GM19455 (cell line): ENCODE measurements around the gene SERPINF2.
"Not testable (repeated sequence)": the region's sequence is repeated elsewhere in the genome, so short reads cannot be mapped to it uniquely, and the experiment has no call there.

ENCODE experiments used
- ATAC-seq: cut with Tn5 transposase; IDR thresholded peaks from one replicate; pipeline ENCODE4 v1.9.1; 2021; ENCODE audit not compliant: unreplicated experiment

The SERPINF2 gene

DNA sequence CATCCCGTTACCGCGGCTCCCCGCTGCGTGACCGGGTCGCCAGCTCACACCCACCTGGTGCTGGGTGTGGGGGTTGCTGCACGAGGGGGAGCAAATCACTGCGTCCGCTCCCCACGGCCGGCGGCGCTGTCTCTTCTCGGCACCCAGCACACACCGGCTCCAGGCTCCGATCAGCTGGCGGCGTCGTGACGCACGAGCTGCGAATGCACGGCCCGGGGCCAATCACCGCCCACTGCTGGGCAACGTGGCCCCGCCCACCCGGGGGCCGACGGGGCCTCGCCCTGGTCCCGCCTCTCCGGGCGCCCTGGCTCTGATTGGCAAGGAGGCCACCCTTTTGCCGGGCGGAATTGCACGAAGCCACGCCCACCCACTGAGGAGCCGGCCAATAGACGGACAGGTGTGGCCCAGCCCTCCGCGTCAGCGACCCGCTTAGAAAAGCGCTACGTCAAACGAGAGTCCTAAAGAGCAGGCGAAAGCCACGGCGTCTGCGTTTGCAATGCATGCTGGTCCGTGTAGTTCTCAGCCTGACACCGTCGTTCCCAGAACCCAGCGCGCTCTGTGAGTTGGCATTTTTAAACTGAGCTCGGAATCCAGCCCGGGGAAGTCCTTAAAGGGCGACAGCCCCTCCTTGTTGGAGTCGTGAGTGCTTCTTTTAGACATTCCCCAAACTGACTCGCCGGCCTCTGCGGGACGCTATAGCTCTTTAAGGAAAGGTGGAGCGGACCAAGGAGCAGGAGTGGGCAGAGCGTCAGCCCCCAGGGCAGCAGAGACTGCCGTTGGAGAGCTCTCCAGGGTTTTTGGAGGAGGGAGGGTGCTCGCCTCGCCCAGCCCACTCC is 26.4 kb upstream of the SERPINF2 start:
- peak; percentile 72 for ATAC-seq

DNA sequence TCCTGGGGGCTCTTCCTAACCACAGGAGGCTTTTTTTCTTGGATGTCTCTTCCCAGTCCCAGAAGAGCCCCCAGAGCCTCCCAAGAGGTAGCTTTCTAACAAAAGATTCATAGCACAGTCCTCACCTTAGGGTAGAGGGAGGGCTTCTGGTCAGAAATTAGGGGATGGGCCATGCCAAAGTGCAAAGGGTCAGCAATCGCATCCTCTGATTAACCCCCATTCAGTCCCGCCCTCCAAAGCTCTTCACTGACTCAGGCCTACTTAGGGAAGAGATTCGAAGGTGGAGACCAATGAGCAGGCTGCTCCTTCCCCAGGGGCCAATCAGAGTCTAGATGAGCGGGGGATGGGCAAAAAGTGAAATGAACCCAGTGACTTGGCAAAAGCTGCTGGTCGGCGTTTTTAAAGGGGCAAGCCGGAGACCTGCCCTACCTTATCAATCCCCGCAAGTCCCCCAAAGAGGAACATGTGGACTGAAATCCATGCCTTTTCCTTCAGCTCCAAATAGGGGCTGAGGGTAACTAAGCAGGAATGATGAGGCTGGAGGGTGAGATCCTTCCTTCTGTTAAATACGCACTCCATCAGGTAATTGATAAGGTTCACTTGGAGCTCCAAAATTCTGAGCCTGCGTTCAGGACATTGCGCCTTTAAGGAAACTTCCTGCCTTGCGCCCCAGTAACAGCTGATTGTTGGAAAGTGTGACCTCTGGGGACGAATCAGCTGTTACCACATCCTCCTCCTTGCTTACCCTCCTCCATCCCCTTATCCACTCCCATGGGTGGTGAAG is 25.6 kb upstream of the SERPINF2 start:
- peak; percentile 39 for ATAC-seq

DNA sequence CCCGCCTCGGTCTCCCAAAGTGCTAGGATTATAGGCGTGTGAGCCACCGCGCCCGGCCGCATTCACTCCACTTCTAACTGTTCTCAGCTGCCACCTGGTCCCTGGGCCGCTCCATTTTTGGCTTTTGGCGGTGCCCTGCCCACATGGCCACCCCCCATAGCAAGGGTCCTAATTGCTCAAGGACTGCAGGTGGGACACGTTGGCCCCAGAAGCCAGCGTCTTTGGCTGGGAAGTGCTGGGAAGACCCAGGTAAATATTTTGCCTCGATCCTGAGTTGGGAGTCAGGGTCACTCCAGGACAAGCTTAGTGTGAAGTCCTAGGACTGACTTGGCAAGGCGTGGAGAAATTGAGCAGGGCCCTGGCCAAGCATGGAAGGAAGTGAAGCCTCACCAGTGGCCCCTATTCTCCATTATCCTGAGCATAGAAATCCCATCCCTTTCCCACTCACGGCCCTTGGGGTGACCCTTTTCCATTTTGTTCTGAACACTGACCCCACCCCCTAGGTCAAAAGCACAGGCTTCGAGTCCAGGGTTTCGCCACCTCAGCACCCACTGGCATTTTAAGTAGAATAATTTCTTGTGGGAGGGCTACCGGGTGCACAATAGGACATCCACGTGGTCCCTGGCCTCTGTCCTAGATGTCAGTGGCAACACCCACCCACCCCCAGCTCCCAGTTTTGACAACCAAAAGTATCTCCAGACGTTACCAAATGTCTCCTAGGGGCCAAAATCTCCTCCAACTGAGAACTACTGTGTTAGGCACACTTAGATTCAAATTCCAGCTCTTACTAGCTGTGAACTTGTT is 24.1 kb upstream of the SERPINF2 start:
- no peak for ATAC-seq

DNA sequence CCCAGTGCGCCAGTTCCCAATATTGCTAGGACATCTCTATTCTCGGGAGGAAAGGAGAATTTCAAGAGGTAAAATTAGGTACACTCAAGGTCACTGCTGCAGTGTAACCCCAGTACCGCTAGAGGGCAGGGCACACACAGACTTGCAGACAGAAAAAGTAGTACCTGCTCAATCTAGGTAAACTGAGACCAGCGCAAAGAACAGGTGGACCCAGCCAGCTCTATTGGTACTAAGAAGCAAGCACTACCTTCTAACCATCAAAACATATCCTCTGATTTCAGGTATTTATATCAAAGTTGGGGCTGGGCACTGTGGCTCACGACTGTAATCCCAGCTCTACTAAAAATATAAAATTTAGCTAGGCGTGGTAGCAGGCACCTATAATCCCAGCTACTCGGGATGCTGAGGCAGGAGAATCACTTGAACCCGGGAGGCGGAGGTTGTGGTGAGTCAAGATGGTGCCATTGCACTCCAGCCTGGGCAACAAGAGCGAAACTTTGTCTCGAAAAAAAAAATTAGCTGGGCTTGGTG is 21.8 kb upstream of the SERPINF2 start:
- no peak for ATAC-seq

DNA sequence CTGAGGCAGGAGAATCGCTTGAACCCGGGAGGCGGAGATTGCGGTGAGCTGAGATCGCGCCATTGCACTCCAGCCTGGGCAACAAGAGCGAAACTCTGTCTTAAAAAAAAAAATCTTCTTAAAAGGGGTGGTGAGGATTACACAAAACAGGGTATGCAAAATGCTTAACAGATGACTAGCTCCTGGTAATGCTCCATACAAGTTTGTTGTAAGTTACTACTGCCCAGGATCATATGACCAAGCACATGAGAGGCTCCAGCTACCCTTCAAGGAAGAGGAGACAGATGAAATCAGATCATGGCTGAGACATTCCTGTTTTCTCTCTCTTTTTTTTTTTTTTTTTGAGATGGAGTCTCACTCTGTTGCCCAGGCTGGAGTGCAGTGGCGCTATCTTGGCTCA is 20.6 kb upstream of the SERPINF2 start:
- ATAC-seq, result not testable (repeated sequence)

DNA sequence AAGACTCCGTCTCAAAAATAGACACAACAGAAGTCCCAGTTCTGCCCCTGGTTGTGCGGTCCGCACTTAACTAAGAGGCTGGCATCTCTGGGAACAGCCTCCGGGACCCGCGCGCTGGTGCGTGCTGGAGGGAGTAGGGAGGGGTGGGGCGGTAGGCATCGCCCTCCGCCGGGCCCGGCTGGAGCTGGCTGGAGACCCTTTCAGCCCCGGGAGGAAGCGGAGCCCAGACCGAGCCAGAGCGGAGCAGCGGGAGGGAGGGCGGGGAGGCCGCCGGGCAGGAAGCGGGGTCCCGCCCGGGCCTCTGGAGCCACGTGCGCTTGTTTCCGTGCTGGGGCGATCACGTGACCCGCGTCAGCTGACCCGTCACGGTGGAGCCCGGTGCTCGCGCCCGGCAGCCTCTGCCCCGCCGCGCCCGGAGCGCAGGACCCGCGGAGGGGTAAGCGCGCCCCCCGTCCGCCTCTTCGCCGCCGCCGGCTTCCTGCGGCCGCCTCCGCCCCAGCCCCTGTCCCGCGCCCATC is 18.3 kb upstream of the SERPINF2 start, which contains the start of gene WDR81:
TSS of gene WDR81 (plus strand) at position 354 of the 518 bp plus-strand sequence. CDS start 256 bp downstream, outside the sequence.
- ATAC-seq, result peak; percentile 50

DNA sequence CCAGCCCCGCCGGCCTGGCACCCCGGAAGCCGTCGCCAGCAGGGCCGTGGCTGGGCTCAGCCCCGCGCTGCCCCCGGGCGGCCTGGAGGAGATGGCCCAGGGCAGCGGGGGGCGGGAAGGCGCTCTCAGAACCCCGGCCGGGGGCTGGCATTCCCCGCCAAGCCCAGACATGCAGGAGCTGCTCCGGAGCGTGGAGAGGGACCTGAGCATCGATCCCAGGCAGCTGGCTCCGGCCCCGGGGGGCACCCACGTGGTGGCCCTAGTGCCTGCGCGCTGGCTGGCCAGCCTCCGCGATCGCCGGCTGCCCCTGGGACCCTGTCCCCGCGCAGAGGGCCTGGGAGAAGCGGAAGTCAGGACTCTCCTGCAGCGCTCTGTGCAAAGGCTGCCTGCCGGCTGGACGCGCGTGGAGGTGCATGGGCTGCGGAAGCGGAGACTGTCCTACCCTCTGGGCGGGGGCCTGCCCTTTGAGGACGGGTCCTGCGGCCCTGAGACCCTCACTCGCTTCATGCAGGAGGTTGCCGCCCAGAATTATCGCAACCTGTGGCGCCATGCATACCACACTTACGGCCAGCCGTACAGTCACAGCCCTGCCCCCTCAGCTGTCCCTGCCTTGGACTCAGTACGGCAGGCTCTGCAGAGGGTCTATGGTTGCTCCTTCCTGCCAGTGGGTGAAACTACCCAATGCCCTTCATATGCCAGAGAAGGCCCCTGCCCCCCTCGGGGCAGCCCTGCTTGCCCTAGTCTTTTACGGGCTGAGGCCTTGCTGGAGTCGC is 17.6 kb upstream of the SERPINF2 start:
- ATAC-seq, result peak; percentile 17

DNA sequence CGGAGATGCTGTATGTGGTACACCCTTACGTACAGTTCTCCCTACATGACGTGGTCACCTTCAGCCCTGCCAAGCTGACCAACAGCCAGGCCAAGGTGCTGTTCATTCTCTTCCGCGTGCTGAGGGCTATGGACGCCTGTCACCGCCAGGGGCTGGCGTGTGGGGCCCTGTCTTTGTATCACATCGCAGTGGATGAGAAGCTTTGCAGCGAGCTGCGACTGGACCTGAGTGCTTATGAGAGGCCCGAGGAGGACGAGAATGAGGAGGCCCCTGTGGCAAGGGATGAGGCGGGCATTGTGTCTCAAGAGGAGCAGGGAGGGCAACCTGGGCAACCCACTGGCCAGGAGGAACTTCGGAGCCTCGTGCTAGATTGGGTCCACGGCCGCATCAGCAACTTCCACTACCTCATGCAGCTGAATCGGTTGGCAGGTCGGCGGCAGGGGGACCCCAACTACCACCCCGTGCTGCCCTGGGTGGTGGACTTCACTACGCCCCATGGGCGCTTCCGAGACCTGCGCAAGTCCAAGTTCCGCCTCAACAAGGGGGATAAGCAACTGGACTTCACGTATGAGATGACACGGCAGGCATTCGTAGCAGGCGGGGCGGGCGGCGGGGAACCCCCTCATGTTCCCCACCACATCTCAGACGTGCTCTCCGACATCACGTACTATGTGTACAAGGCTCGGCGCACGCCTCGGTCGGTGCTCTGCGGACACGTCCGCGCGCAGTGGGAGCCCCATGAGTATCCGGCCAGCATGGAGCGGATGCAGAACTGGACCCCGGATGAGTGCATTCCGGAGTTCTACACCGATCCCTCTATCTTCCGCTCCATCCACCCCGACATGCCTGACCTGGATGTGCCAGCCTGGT is 16.8 kb upstream of the SERPINF2 start:
- ATAC-seq, result no peak

DNA sequence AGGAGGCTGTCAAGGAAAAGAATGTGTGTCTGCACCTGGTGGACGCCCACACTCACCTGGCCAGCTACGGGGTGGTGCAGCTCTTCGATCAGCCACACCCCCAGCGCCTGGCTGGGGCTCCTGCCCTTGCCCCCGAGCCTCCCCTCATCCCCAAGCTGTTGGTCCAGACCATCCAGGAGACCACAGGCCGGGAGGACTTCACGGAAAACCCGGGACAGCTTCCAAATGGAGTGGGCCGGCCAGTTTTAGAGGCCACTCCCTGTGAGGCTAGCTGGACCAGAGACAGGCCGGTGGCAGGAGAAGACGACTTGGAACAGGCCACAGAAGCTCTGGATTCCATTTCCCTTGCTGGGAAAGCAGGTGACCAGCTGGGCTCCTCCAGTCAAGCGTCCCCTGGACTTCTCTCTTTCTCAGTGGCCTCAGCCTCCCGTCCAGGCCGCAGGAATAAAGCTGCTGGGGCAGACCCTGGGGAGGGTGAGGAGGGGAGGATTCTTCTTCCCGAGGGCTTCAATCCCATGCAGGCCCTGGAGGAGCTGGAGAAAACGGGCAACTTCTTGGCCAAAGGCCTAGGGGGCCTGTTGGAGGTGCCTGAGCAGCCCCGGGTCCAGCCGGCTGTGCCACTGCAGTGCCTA is 15.9 kb upstream of the SERPINF2 start:
- ATAC-seq, result no peak

DNA sequence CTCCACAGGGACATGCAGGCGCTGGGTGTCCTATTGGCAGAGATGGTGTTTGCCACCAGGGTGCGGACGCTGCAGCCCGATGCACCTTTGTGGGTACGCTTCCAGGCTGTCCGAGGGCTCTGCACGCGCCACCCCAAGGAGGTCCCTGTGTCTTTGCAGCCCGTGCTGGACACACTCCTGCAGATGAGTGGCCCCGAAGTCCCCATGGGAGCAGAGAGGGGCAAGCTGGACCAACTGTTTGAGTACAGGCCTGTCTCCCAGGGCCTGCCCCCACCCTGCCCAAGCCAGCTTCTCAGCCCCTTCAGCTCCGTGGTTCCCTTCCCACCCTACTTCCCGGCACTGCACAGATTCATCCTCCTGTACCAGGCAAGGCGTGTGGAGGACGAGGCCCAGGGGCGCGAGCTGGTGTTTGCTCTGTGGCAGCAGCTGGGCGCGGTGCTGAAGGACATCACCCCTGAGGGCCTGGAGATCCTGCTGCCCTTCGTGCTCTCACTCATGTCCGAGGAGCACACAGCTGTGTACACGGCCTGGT is 15.3 kb upstream of the SERPINF2 start:
- no peak for ATAC-seq

DNA sequence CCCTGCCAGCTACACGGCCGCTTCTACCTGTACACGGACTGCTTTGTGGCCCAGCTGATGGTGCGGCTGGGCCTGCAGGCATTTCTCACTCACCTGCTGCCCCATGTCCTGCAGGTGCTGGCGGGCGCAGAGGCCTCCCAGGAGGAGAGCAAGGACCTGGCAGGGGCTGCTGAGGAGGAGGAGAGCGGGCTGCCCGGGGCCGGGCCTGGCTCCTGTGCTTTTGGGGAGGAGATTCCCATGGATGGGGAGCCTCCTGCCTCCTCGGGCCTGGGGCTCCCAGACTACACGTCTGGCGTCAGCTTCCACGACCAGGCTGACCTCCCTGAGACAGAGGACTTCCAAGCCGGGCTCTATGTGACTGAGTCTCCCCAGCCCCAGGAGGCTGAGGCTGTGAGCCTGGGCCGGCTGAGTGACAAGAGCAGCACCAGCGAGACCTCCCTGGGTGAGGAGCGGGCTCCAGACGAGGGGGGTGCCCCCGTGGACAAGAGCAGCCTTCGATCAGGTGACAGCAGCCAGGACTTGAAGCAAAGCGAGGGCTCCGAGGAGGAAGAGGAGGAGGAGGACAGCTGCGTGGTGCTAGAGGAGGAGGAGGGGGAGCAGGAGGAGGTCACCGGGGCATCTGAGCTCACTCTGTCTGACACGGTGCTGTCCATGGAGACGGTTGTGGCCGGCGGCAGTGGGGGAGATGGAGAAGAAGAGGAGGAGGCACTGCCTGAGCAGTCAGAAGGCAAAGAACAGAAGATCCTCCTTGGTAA is 14.6 kb upstream of the SERPINF2 start:
- ATAC-seq, result no peak

DNA sequence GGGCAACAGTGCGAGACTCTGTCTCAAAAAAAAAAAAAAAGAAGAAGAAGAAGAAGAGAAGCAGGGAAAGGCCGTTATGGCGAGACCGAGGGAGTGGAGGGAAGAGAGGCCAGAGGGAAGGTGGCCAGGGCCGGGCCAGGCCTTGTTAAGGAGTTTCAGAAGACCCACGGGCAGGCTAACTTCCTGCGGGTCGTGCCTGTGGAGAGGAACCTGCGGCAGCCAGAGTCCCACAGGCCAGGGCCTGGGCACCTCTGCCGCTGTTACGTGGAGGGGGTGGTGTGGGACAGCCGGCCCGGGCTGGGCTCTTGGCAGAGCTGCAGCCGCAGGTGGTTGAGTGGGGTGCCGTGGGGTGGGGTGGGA is 12.7 kb upstream of the SERPINF2 start:
- no peak for ATAC-seq

DNA sequence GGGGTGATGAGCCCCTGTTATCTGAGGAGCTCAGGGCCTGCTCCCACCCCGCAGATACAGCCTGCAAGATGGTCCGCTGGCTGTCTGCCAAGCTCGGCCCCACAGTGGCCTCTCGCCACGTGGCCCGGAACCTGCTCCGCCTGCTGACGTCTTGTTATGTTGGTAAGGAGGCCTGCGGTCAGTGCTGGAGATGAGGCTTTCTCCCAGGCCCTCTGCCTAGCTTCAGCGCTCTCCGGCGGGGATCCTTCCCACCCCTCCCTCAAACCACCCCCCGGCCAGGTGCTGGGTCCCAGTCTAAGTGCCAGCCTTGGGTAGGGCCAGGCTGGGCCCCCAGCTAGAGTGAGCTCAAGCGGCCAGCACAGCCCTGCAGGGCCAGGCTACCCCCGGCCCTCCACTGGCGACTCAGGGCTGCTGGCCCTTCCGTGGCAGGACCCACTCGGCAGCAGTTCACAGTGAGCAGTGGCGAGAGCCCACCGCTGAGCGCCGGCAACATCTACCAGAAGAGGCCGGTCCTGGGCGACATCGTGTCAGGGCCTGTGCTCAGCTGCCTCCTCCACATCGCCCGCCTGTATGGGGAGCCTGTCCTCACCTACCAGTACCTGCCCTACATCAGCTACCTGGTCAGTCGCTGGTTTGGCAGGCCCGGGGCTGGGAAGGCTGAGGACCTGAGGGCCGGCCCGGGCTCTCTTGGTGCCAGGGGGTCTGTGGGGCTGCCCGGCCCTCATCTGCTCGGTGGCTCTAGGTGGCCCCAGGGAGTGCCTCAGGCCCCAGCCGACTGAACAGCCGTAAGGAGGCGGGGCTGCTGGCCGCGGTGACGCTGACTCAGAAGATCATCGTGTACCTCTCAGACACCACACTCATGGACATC is 12.1 kb upstream of the SERPINF2 start:
- ATAC-seq, result no peak

DNA sequence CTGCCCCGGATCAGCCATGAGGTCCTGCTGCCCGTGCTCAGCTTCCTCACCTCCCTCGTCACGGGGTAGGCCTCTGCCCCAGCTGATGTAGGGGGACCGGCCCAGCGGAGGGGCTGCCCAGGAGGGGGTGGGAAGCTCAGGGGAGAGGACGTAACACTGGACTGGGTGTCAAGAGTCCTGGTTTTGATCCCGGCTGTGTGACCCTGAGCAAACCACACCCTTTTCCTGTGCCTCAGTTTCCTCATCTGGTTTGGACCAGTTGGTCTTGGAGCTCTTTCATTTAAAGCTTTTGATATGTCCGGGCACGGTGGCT is 11.5 kb upstream of the SERPINF2 start:
- ATAC-seq, result no peak

DNA sequence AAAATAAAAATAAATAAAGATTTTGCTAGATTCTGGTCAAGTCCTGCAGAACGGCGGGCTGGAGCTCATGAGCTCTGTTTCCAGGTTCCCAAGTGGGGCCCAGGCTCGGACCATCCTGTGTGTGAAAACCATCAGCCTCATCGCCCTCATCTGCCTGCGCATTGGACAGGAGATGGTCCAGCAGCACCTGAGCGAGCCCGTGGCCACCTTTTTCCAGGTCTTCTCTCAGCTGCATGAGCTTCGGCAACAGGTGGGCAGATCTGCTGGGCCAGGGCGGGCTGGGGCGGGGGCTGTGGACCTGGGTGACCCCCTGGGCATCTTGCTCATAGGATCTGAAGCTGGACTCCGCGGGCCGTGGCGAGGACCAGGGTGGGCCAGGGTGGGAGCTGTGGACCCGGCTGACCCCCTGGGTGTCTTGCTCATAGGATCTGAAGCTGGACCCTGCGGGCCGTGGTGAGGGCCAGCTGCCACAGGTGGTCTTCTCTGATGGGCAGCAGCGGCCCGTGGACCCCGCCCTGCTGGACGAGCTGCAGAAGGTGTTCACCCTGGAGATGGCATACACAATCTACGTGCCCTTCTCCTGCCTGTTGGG is 10.3 kb upstream of the SERPINF2 start:
- ATAC-seq, result no peak

DNA sequence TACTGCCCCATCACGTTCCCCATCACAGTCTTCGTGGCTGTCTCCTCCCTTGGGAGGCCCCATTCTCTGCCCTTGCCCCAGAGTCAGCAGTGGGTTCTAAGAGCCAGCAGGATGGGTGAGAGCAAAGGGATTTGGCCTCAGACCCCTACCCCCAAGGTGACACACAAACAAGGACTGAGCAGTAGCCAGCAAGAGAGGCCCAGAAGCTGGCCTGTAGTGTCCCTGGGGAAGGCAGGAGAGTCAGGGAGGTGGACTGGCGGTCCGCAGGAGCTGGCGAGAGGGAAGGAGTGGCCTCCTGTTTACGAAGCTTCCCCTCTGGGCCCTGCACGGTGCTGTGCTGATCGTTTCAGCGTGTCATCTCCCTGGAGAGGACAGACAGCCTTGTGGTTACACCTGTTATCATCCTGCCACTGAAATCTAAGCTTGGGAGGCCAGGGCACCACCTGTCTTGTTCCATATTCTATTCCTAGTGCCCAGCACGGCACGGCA is 9.8 kb upstream of the SERPINF2 start:
- ATAC-seq, result no peak
